Measurements from ENCODE around the gene ASIC4. TPM values are rescaled to one million over a fixed set of nuclear protein-coding genes. Genes with fewer than 3 reads are reported as not detected.

Gene ASIC4
- total and polyA plus RNA-seq, 3 experiments from 2014 or later = not detected

- POLR2A ChIA-PET = no interaction called here
- DNase-seq = no peak
- Mint-ChIP-seq H3K27ac (no peak overlapping the region), H3K27me3 (peaks cover 61 to 86% of the 10 kb centered on the region in 2 donors), H3K4me1 (peaks cover 13 to 27% (median 18%) of the 10 kb centered on the region in 3 donors), H3K4me3 (no peak overlapping the region), H3K9me3 (peaks cover 0 to 2% (median 0%) of the 10 kb centered on the region in 5 donors), H3K36me3 (peaks cover 0 to 4% (median 0%) of the 10 kb centered on the region in 3 donors)
- H3K27me3 ChIP-seq (ENCODE audit: insufficient read depth, low read length, poor library complexity, severe bottlenecking) = peaks cover 10% of the 10 kb centered on the region
- no peaks in the 10 kb centered on the region for H3K9me3 ChIP-seq (ENCODE audit: low read length)
- no peak overlapping the region for H3K4me3 ChIP-seq (ENCODE audit: low read length)
- no peaks in the 10 kb centered on the region for H3K36me3 ChIP-seq (ENCODE audit: insufficient read depth, low read length)
- no peaks in the 10 kb centered on the region for H3K4me1 ChIP-seq (ENCODE audit: insufficient read depth, low read length)
- CTCF ChIA-PET = interaction anchor here (4.8 kb wide), 1 partner anchor 12 kb away, joined by 37 read pairs; no protein-coding TSS in a partner anchor
- peak overlapping the region; percentile 31 for H3K27ac ChIP-seq (ENCODE audit: low read depth, low read length)
Observed at GRCh38 chr2:219517954-219518778, 3.9 kb downstream of the ASIC4 start.

- Histone ChIP-seq H3K36me3 (ENCODE audit: insufficient read depth, low read length) (no peaks in the 10 kb centered on the region), H3K27ac (ENCODE audit: low read depth, low read length) (no peak overlapping the region), H3K4me1 (ENCODE audit: insufficient read depth, low read length) (peaks cover 4% of the 10 kb centered on the region), H3K4me3 (ENCODE audit: low read length) (no peak overlapping the region), H3K27me3 (ENCODE audit: insufficient read depth, low read length, poor library complexity, severe bottlenecking) (peaks cover 17% of the 10 kb centered on the region), H3K9me3 (ENCODE audit: low read length) (no peaks in the 10 kb centered on the region)
- Mint-ChIP-seq H3K4me3 (no peak overlapping the region), H3K9me3 (peaks cover 0 to 2% (median 0%) of the 10 kb centered on the region in 5 donors), H3K36me3 (peaks cover 0 to 4% (median 0%) of the 10 kb centered on the region in 3 donors), H3K27ac (peak overlapping the region in 1 of 8 donors; percentile 34), H3K4me1 (peaks cover 9 to 20% (median 14%) of the 10 kb centered on the region in 3 donors), H3K27me3 (peaks cover 64 to 86% of the 10 kb centered on the region in 2 donors)
- no peak for DNase-seq
- POLR2A ChIA-PET = no interaction called here
- CTCF ChIA-PET = interaction anchor here (0.6 to 4.8 kb wide), 4 partner anchors 11 to 117 kb away, joined by 3 to 37 read pairs (median 4); no protein-coding TSS in a partner anchor
Observed at GRCh38 chr2:219519526-219519916, 5.2 kb downstream of the ASIC4 start.

- no peak for DNase-seq
- H3K36me3 Mint-ChIP-seq = peaks cover 0 to 4% (median 0%) of the 10 kb centered on the region in 3 donors
- H3K27me3 Mint-ChIP-seq = peaks cover 67 to 88% of the 10 kb centered on the region in 2 donors
- no peaks in the 10 kb centered on the region for H3K9me3 ChIP-seq (ENCODE audit: low read length)
- peak overlapping the region in 1 of 8 donors; percentile 45 for H3K27ac Mint-ChIP-seq
- peaks cover 4% of the 10 kb centered on the region for H3K4me1 ChIP-seq (ENCODE audit: insufficient read depth, low read length)
- peak overlapping the region; percentile 16 for H3K27ac ChIP-seq (ENCODE audit: low read depth, low read length)
- peaks cover 21% of the 10 kb centered on the region for H3K27me3 ChIP-seq (ENCODE audit: insufficient read depth, low read length, poor library complexity, severe bottlenecking)
- H3K4me3 ChIP-seq (ENCODE audit: low read length) = no peak overlapping the region
- H3K9me3 Mint-ChIP-seq = peaks cover 0 to 2% (median 0%) of the 10 kb centered on the region in 5 donors
- H3K36me3 ChIP-seq (ENCODE audit: insufficient read depth, low read length) = no peaks in the 10 kb centered on the region
- CTCF ChIA-PET = interaction anchor here (1.0 to 4.8 kb wide), 4 partner anchors 11 to 25 kb away, joined by 3 to 37 read pairs (median 4); a partner anchor contains a TSS
- H3K4me3 Mint-ChIP-seq = no peak overlapping the region
- H3K4me1 Mint-ChIP-seq = peaks cover 9 to 17% (median 14%) of the 10 kb centered on the region in 3 donors
- POLR2A ChIA-PET = no interaction called here
Observed at GRCh38 chr2:219520079-219520478, 5.8 kb downstream of the ASIC4 start.

GRCh38 chr2:219521066-219521880 is 7.0 kb downstream of the ASIC4 start:
- H3K9me3 Mint-ChIP-seq = no peaks in the 10 kb centered on the region
- peaks cover 67 to 88% of the 10 kb centered on the region in 2 donors for H3K27me3 Mint-ChIP-seq
- CTCF ChIA-PET = interaction anchor here (0.6 to 4.8 kb wide), 6 partner anchors 9 to 118 kb away, joined by 3 to 37 read pairs (median 3); a partner anchor contains a TSS
- Histone ChIP-seq H3K4me3 (ENCODE audit: low read length) (no peak overlapping the region), H3K4me1 (ENCODE audit: insufficient read depth, low read length) (peaks cover 4% of the 10 kb centered on the region), H3K36me3 (ENCODE audit: insufficient read depth, low read length) (no peaks in the 10 kb centered on the region), H3K9me3 (ENCODE audit: low read length) (no peaks in the 10 kb centered on the region), H3K27me3 (ENCODE audit: insufficient read depth, low read length, poor library complexity, severe bottlenecking) (peaks cover 26% of the 10 kb centered on the region), H3K27ac (ENCODE audit: low read depth, low read length) (peak overlapping the region; percentile 51)
- POLR2A ChIA-PET = no interaction called here
- H3K4me1 Mint-ChIP-seq = peaks cover 9 to 14% (median 14%) of the 10 kb centered on the region in 3 donors
- peak overlapping the region in 2 of 7 donors; percentile 24 to 75 for H3K4me3 Mint-ChIP-seq
- H3K36me3 Mint-ChIP-seq = peaks cover 0 to 4% (median 0%) of the 10 kb centered on the region in 3 donors
- H3K27ac Mint-ChIP-seq = no peak overlapping the region
- DNase-seq = no peak

- no peaks in the 10 kb centered on the region for H3K36me3 ChIP-seq (ENCODE audit: insufficient read depth, low read length)
- ChIA-PET POLR2A (no interaction called here), CTCF (interaction anchor here (1.1 to 4.8 kb wide), 3 partner anchors 8 to 119 kb away, joined by 3 to 37 read pairs (median 4); no protein-coding TSS in a partner anchor)
- H3K4me3 Mint-ChIP-seq = peak overlapping the region in 3 of 7 donors; percentile 12 to 59 (median 46)
- H3K4me1 ChIP-seq (ENCODE audit: insufficient read depth, low read length) = peaks cover 4% of the 10 kb centered on the region
- no peak overlapping the region for H3K4me3 ChIP-seq (ENCODE audit: low read length)
- no peaks in the 10 kb centered on the region for H3K9me3 Mint-ChIP-seq
- peaks cover 9 to 14% (median 14%) of the 10 kb centered on the region in 3 donors for H3K4me1 Mint-ChIP-seq
- no peaks in the 10 kb centered on the region for H3K9me3 ChIP-seq (ENCODE audit: low read length)
- H3K27me3 Mint-ChIP-seq = peaks cover 56 to 86% of the 10 kb centered on the region in 2 donors
- peaks cover 28% of the 10 kb centered on the region for H3K27me3 ChIP-seq (ENCODE audit: insufficient read depth, low read length, poor library complexity, severe bottlenecking)
- peaks cover 0 to 4% (median 0%) of the 10 kb centered on the region in 3 donors for H3K36me3 Mint-ChIP-seq
- H3K27ac Mint-ChIP-seq = no peak overlapping the region
- no peak for DNase-seq
- H3K27ac ChIP-seq (ENCODE audit: low read depth, low read length) = peak overlapping the region; percentile 51
Observed at GRCh38 chr2:219522111-219523030, 8.1 kb downstream of the ASIC4 start.

- H3K27me3 ChIP-seq (ENCODE audit: insufficient read depth, low read length, poor library complexity, severe bottlenecking) = peaks cover 28% of the 10 kb centered on the region
- no peaks in the 10 kb centered on the region for H3K36me3 ChIP-seq (ENCODE audit: insufficient read depth, low read length)
- DNase-seq = no peak
- peaks cover 4% of the 10 kb centered on the region for H3K4me1 ChIP-seq (ENCODE audit: insufficient read depth, low read length)
- Mint-ChIP-seq H3K36me3 (peaks cover 0 to 4% (median 0%) of the 10 kb centered on the region in 3 donors), H3K4me3 (peak overlapping the region in 4 of 7 donors; percentile 21 to 58 (median 42)), H3K27me3 (peaks cover 54 to 86% of the 10 kb centered on the region in 2 donors), H3K4me1 (peaks cover 9 to 14% (median 14%) of the 10 kb centered on the region in 3 donors), H3K9me3 (no peaks in the 10 kb centered on the region), H3K27ac (peak overlapping the region in 1 of 8 donors; percentile 35)
- ChIA-PET CTCF (no interaction called here), POLR2A (no interaction called here)
- peak overlapping the region; percentile 56 for H3K27ac ChIP-seq (ENCODE audit: low read depth, low read length)
- no peak overlapping the region for H3K4me3 ChIP-seq (ENCODE audit: low read length)
- H3K9me3 ChIP-seq (ENCODE audit: low read length) = no peaks in the 10 kb centered on the region
Observed at GRCh38 chr2:219523031-219523671, 8.9 kb downstream of the ASIC4 start.

- no peaks in the 10 kb centered on the region for H3K9me3 Mint-ChIP-seq
- peaks cover 5% of the 10 kb centered on the region for H3K4me1 ChIP-seq (ENCODE audit: insufficient read depth, low read length)
- H3K36me3 ChIP-seq (ENCODE audit: insufficient read depth, low read length) = no peaks in the 10 kb centered on the region
- no peak overlapping the region for H3K27ac ChIP-seq (ENCODE audit: low read depth, low read length)
- ChIA-PET CTCF (interaction anchor here (0.9 to 1.6 kb wide), 4 partner anchors 13 to 66 kb away, joined by 3 to 6 read pairs (median 4); a partner anchor contains a TSS), POLR2A (no interaction called here)
- H3K27me3 ChIP-seq (ENCODE audit: insufficient read depth, low read length, poor library complexity, severe bottlenecking) = peaks cover 35% of the 10 kb centered on the region
- H3K4me1 Mint-ChIP-seq = peaks cover 9 to 14% (median 14%) of the 10 kb centered on the region in 3 donors
- no peaks in the 10 kb centered on the region for H3K36me3 Mint-ChIP-seq
- no peak overlapping the region for H3K27ac Mint-ChIP-seq
- peaks cover 58 to 88% of the 10 kb centered on the region in 2 donors for H3K27me3 Mint-ChIP-seq
- H3K4me3 Mint-ChIP-seq = no peak overlapping the region
- no peaks in the 10 kb centered on the region for H3K9me3 ChIP-seq (ENCODE audit: low read length)
- DNase-seq = no peak
- H3K4me3 ChIP-seq (ENCODE audit: low read length) = no peak overlapping the region
Observed at GRCh38 chr2:219524817-219525216, 10.5 kb downstream of the ASIC4 start.
